Erythroblast (primary cell): ENCODE data around the gene RCAN3.
"Not testable (repeated sequence)": the region's sequence is repeated elsewhere in the genome, so short reads cannot be mapped to it uniquely, and the experiment has no call there.

ENCODE experiments used
- GATA1 ChIP-seq: IDR thresholded peaks from 2 replicates; pipeline ENCODE4 v1.6.1; 2011; ENCODE audit warnings: low read depth, mild to moderate bottlenecking, control low read depth, low read length, moderate library complexity
- POLR2A ChIP-seq: IDR thresholded peaks from 2 replicates; pipeline ENCODE4 v1.6.1; 2011; ENCODE audit warnings: mild to moderate bottlenecking, low read length

- not testable (repeated sequence) for TF ChIP-seq POLR2A, GATA1
Observed at GRCh38 chr1:24549210-24549609, 46.6 kb downstream of the RCAN3 start.
